Thoracic aorta (tissue), 2 donors: ENCODE data around the gene HERC3. TPM values are rescaled to one million over a fixed set of nuclear protein-coding genes. Genes with fewer than 3 reads are reported as not detected.

Experiments used
- ATAC-seq: fragments of 150-250 bp; one replicate; pipeline ENCODE4 v1.8.0; 2017; ENCODE audit warnings: low read depth; ENCODE audit not compliant: insufficient number of reproducible peaks, low FRiP score
- DNase-seq: peaks from one replicate; pipeline ENCODE4 v3.0.0-alpha.2; 2020; ENCODE audit warnings: low spot score
- H3K27ac ChIP-seq, 2 donors: fragments of 200-600 bp; sonication (generic); 1 replicate in 1 of 2; 2 replicates in 1 of 2; pipeline ENCODE4 v1.5.1; 2016; ENCODE audit warnings: mild to moderate bottlenecking in 2 of 2, moderate library complexity in 2 of 2
- H3K27me3 ChIP-seq: fragments of 200-600 bp; sonication (generic); replicated peaks from 2 replicates; pipeline ENCODE4 v1.6.0; 2016; ENCODE audit warnings: mild to moderate bottlenecking; ENCODE audit not compliant: insufficient read depth
- H3K36me3 ChIP-seq: fragments of 200-600 bp; sonication (generic); one replicate; pipeline ENCODE4 v1.5.1; 2016
- H3K4me1 ChIP-seq, 2 donors: fragments of 200-600 bp; sonication (generic); 1 replicate in 1 of 2; 2 replicates in 1 of 2; pipeline versions ENCODE4 v1.5.1 to v1.6.0; 2016; ENCODE audit warnings: low read depth in 2 of 2, mild to moderate bottlenecking in 1 of 2; ENCODE audit not compliant: control insufficient read depth in 1 of 2
- H3K4me3 ChIP-seq: fragments of 200-600 bp; sonication (generic); 2 replicates; pipeline ENCODE4 v1.5.1; 2016; ENCODE audit warnings: mild to moderate bottlenecking
- H3K9me3 ChIP-seq: fragments of 200-600 bp; sonication (generic); 2 replicates; pipeline ENCODE4 v1.5.1; 2016
- total RNA-seq, 2 donors: library from RNA; depleted of rRNA; stranded (reverse); fragments of >200 nt; gene quantifications; one replicate each; pipeline versions ENCODE4 v1.1.0 to v1.2.3, GENCODE V29; 2016
- TF ChIP-seq, protein P1 (sequence below): fragments of 200-600 bp; sonication (generic); IDR thresholded peaks from one replicate; pipeline ENCODE4 v1.5.1; 2019; ENCODE audit warnings: antibody characterized with exemption

The HERC3 gene
- total RNA-seq, 2 donors from 2014 or later: 34.5 to 51.4 TPM

DNA sequence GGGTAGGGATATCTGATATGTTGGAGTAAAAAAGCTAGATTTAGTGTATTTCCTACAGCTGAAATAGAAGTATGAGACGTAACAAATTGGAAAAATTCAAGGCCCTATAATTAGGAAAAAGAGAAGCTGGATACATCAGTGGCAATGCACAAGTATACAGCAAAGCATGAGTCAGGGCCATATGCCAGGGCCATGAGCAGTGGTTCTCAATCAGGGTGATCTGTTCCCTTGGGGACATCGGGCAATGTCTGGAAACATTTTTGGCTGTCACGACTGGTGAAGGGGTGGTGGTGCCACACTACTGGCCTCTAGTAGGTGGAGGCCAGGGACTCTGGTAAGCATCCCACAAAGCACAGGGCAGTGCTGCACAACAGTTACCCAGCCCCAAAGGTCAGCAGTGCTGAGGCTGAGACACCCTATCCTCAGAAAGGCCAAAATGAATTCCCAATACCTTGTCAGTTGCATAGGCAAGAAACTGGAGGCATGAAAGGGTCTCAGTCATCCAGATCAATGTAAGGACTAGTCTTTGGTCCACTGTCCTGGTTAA, 142.2 kb downstream of the HERC3 start:
- Histone ChIP-seq H3K4me1 (peaks cover 25 to 52% of the 10 kb centered on the region in 2 donors), H3K36me3 (peaks cover 11% of the 10 kb centered on the region), H3K9me3 (no peaks in the 10 kb centered on the region), H3K4me3 (no peak overlapping the region), H3K27ac (peak overlapping the region; percentile 19 to 44), H3K27me3 (no peaks in the 10 kb centered on the region)
- DNase-seq: no peak
- TF ChIP-seq, protein P1, sequence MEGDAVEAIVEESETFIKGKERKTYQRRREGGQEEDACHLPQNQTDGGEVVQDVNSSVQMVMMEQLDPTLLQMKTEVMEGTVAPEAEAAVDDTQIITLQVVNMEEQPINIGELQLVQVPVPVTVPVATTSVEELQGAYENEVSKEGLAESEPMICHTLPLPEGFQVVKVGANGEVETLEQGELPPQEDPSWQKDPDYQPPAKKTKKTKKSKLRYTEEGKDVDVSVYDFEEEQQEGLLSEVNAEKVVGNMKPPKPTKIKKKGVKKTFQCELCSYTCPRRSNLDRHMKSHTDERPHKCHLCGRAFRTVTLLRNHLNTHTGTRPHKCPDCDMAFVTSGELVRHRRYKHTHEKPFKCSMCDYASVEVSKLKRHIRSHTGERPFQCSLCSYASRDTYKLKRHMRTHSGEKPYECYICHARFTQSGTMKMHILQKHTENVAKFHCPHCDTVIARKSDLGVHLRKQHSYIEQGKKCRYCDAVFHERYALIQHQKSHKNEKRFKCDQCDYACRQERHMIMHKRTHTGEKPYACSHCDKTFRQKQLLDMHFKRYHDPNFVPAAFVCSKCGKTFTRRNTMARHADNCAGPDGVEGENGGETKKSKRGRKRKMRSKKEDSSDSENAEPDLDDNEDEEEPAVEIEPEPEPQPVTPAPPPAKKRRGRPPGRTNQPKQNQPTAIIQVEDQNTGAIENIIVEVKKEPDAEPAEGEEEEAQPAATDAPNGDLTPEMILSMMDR: no peak
- ATAC-seq: no peak

DNA sequence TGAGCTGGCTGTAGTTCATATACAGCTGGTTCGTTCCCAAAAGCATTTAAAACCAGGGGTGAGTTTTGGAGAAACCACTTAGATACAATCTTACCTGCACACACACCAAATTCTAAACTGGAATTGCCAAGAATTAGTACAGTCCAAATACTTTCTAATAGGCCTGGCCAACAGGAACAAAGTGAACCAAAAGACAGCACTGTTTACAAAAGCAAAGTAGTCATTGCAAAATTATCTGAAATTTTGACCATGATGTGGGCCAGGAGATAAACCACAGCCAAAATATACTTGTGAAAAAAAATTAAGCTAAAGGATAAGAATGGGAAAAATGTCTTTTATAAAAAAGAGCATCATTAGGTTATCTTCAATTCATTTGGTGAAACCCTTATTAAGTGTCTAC, 143.3 kb downstream of the HERC3 start:
- Histone ChIP-seq H3K4me1 (peaks cover 30 to 60% of the 10 kb centered on the region in 2 donors), H3K4me3 (no peak overlapping the region), H3K36me3 (peaks cover 5% of the 10 kb centered on the region), H3K27ac (peak overlapping the region in 1 of 2 donors; percentile 65), H3K27me3 (no peaks in the 10 kb centered on the region), H3K9me3 (no peaks in the 10 kb centered on the region)
- ATAC-seq (no peak), DNase-seq (no peak)
- TF ChIP-seq, protein P1: no peak

DNA sequence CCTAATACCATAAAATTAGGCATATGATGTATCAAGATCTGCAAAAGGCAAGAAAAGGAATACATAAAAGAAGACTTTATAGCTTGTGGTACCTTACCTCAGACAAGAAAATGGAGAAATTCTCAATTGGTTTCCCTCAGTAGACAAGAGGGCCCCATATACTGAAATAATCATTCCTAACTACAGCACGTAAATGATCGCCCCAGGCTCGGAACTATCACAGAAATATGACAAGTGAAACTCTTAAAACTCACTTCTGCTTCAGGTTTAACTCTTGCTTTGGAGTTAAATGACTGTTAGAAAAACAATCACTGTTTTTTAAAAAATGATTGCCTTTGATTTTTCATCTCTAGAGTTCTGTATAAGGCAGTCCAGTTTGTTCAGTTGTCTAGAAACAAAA, 144.0 kb downstream of the HERC3 start:
- no peaks in the 10 kb centered on the region for H3K36me3 ChIP-seq
- H3K9me3 ChIP-seq: no peaks in the 10 kb centered on the region
- ATAC-seq (no peak), DNase-seq (no peak)
- TF ChIP-seq, protein P1: no peak
- no peak overlapping the region for H3K4me3 ChIP-seq
- peak overlapping the region; percentile 60 to 65 for H3K27ac ChIP-seq
- H3K27me3 ChIP-seq: no peaks in the 10 kb centered on the region
- peaks cover 30 to 60% of the 10 kb centered on the region in 2 donors for H3K4me1 ChIP-seq

DNA sequence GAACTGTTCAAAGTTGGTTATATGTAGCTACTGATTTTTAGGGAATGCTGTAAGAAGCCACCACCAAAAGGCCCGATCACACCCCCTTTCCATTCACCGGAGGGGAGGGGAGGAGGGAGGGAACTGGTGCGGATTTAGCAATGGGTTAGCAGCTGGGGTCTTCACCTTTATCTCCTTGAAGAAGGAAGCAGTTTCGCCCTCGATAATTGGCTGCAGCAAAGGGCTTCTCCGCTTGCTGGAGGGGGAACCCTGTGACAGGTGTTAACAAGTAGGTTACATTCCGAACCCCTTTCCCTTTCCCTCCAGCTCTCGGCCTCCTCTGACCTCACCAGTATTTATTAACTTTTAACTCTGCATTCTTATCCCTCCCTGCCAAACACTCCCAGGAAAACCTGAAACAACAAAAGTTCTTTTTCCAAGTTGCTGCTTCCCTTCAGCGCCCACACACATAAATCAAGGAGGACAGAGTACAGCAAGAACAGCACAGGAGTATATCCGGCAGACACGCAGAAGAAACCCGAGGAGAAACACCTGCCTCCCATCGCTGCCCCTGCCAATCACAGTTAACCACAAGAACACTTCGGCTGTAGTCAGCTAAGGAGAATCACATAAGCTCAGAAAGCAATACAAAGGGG, 145.1 kb downstream of the HERC3 start:
- H3K4me3 ChIP-seq: peak overlapping the region; percentile 12
- no peaks in the 10 kb centered on the region for H3K27me3 ChIP-seq

DNA sequence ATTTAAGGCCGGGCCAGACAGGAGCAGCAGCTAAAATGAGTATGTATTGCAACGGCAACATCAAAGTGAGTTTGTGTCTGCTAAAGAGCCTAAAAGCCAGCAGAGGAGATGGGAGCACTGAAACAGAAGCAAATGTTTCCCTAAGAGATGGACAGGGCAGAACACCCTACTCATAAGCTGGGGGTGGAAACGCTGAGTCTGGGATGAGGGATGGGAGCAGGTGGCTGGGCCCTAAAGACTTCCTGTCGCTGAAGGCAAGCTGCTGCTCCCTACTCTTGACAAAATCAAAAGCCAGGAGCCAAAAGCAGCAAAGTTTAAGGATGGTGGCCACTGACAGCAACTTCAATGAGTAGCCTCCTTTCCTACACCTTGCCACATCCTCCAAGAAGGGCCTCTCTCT, 145.9 kb downstream of the HERC3 start:
- no peak for DNase-seq
- H3K27ac ChIP-seq: peak overlapping the region; percentile 43 to 65
- no peak for ATAC-seq
- no peaks in the 10 kb centered on the region for H3K27me3 ChIP-seq
- H3K9me3 ChIP-seq: no peaks in the 10 kb centered on the region
- H3K4me1 ChIP-seq: peaks cover 30 to 60% of the 10 kb centered on the region in 2 donors
- H3K36me3 ChIP-seq: no peaks in the 10 kb centered on the region
- H3K4me3 ChIP-seq: no peak overlapping the region
- TF ChIP-seq, protein P1: no peak

More for the DNA sequence above, 145.1 kb downstream of the HERC3 start:
- DNase-seq (no peak), ATAC-seq (no peak)
- peak overlapping the region; percentile 43 to 65 for H3K27ac ChIP-seq
- H3K36me3 ChIP-seq: no peaks in the 10 kb centered on the region
- peaks cover 30 to 60% of the 10 kb centered on the region in 2 donors for H3K4me1 ChIP-seq
- TF ChIP-seq, protein P1: no peak
- H3K9me3 ChIP-seq: no peaks in the 10 kb centered on the region
